ENCODE data around the gene ASCC1. TPM values are rescaled to one million over a fixed set of nuclear protein-coding genes. Genes with fewer than 3 reads are reported as not detected.

ASCC1 gene
- total and polyA plus RNA-seq, 2 of the 4 experiments (the other 2 are of a cell fraction) = 15.9 to 21.0 TPM

GRCh38 chr10:72072046-72072445 is 144.0 kb downstream of the ASCC1 start:
- H3K27ac ChIP-seq (ENCODE audit: insufficient read depth, low read length) = no peak overlapping the region
- H3K4ac ChIP-seq (ENCODE audit: low read depth, low read length) = no peak overlapping the region
- H3K36me3 ChIP-seq (ENCODE audit: control insufficient read depth, insufficient read depth, low read length) = no peaks in the 10 kb centered on the region
- H2BK15ac ChIP-seq (ENCODE audit: low read depth, low read length) = no peak overlapping the region
- ChIA-PET POLR2A (ENCODE audit: unreplicated experiment) (no interaction called here), CTCF (interaction anchor here (1.2 kb wide), 1 partner anchor 24 kb away, joined by 3 read pairs; no protein-coding TSS in a partner anchor)
- BruUV-seq (replicated peaks) = no TSS peak
- H3K27me3 ChIP-seq (ENCODE audit: control insufficient read depth, insufficient read depth, low read length) = peaks cover 50% of the 10 kb centered on the region
- no peaks in the 10 kb centered on the region for H4K20me1 ChIP-seq (ENCODE audit: insufficient read depth, low read length)
- H3K79me1 ChIP-seq (ENCODE audit: low read depth in 1 of 2, low read length in 2 of 2) = no peaks in the 10 kb centered on the region
- H3K23ac ChIP-seq (ENCODE audit: low read depth, low read length) = no peak overlapping the region
- H2BK5ac ChIP-seq (ENCODE audit: low read depth, low read length, poor library complexity, severe bottlenecking) = no peak overlapping the region
- no peak overlapping the region for H2BK120ac ChIP-seq (ENCODE audit: low read depth, low read length)
- intact Hi-C loops (cut with micrococcal nuclease) (no loop called here), dilution Hi-C loops (cut with HindIII; ENCODE audit: low sequenced_read_pairs, unreplicated experiment) (no loop called here), in situ Hi-C loops (cut with MboI; ENCODE audit: low sequenced_read_pairs) (no loop called here)
- no peak overlapping the region for H2AK9ac ChIP-seq (replicated peaks; ENCODE audit: low read depth, low read length, poor library complexity)
- H4K8ac ChIP-seq (ENCODE audit: low read depth in 2 of 2, low read length in 2 of 2) = no peak overlapping the region
- H3K9ac ChIP-seq (ENCODE audit: low read depth, low read length) = no peak overlapping the region
- H3K4me2 ChIP-seq (ENCODE audit: low read depth, low read length) = no peak overlapping the region
- no peak overlapping the region for H3K14ac ChIP-seq (replicated peaks; ENCODE audit: low read depth, low read length)
- TF ChIP-seq MXI1 (IDR thresholded peaks at IDR 0.05; ENCODE audit: borderline replicate concordance, low read depth, low read length) (no peak), USF2 (IDR thresholded peaks at IDR 0.05; ENCODE audit: low read depth, low read length) (no peak), MAZ (IDR thresholded peaks at IDR 0.05; ENCODE audit: borderline replicate concordance, low read depth, low read length) (no peak), NFE2L2 (IDR thresholded peaks at IDR 0.05; ENCODE audit: low read depth, low read length) (no peak), ELK1 (IDR thresholded peaks at IDR 0.05; ENCODE audit: borderline replicate concordance, low read depth, low read length) (no peak), RFX5 (IDR thresholded peaks at IDR 0.05; ENCODE audit: low read depth, low read length) (no peak), CHD1 (IDR thresholded peaks at IDR 0.05; ENCODE audit: low read depth, low read length) (no peak), CTCF (conservative IDR thresholded peaks at IDR 0.05; ENCODE audit: low read depth, low read length) (no peak)
- H3K9me1 ChIP-seq (ENCODE audit: insufficient read depth, low read length) = no peaks in the 10 kb centered on the region
- no peak overlapping the region for H2BK20ac ChIP-seq (ENCODE audit: low read depth, low read length)
- peaks cover 4% of the 10 kb centered on the region for H3K9me3 ChIP-seq (ENCODE audit: control insufficient read depth, insufficient read depth, low read length)
- H4K5ac ChIP-seq (ENCODE audit: low read depth, low read length) = no peak overlapping the region
- H4K91ac ChIP-seq (ENCODE audit: insufficient read depth, low read depth, low read length) = no peak overlapping the region
- H3K4me3 ChIP-seq (ENCODE audit: insufficient read depth, low read depth, low read length) = no peak overlapping the region
- H3K18ac ChIP-seq (ENCODE audit: low read depth, low read length) = no peak overlapping the region
- H2AFZ ChIP-seq (replicated peaks; ENCODE audit: low read length, poor library complexity) = no peak overlapping the region
- DNase-seq (no peak), ATAC-seq (ENCODE audit: low read depth) (no peak)
- 100% methylated on average over 2 of the region's 5 CpGs; no CpG with 5 or more reads in 1 of the 2 experiments for WGBS, 2 experiments (ENCODE audit: extremely low coverage in 2 of 2, insufficient read length in 1 of 2)
- no peak overlapping the region for H3K56ac ChIP-seq (ENCODE audit: extremely low read depth, insufficient read depth, low read length)
- H3K4me1 ChIP-seq (ENCODE audit: control insufficient read depth, insufficient read depth, low read length) = no peaks in the 10 kb centered on the region
- H2AK5ac ChIP-seq (ENCODE audit: low read depth, low read length) = no peak overlapping the region

Data from IMR-90 (cell line).